Measurements from ENCODE around the gene TNS2.

TNS2 gene

GRCh38 chr12:53067993-53068770 lies 18.3 kb downstream of the TNS2 start:
- no peak for DNase-seq (ENCODE audit: low read depth)

- DNase-seq (ENCODE audit: low read depth) = no peak
These were observed 19.1 kb downstream of the TNS2 start for GRCh38 chr12:53068811-53069585.

GRCh38 chr12:53069621-53070410 lies 20.0 kb downstream of the TNS2 start:
- DNase-seq (ENCODE audit: low read depth) = no peak

GRCh38 chr12:53070877-53071492 lies 21.1 kb downstream of the TNS2 start:
- no peak for DNase-seq (ENCODE audit: low read depth)

- DNase-seq (ENCODE audit: low read depth) = no peak
These were observed 22.0 kb downstream of the TNS2 start for GRCh38 chr12:53071591-53072551.

- no peak for DNase-seq (ENCODE audit: low read depth)
These were observed 24.0 kb downstream of the TNS2 start for GRCh38 chr12:53073881-53074280.

GRCh38 chr12:53074283-53074998 lies 24.6 kb downstream of the TNS2 start:
- DNase-seq (ENCODE audit: low read depth) = no peak

GRCh38 chr12:53074999-53075370 lies 25.1 kb downstream of the TNS2 start:
- no peak for DNase-seq (ENCODE audit: low read depth)

- no peak for DNase-seq (ENCODE audit: low read depth)
These were observed 26.6 kb downstream of the TNS2 start for GRCh38 chr12:53076461-53076860.

GRCh38 chr12:53077030-53077429 lies 27.2 kb downstream of the TNS2 start:
- no peak for DNase-seq (ENCODE audit: low read depth)

- DNase-seq (ENCODE audit: low read depth) = peak; percentile 49
These were observed 28.8 kb downstream of the TNS2 start for GRCh38 chr12:53078425-53079225.

- DNase-seq (ENCODE audit: low read depth) = peak; percentile 96
These were observed 29.6 kb downstream of the TNS2 start, which contains the start of gene SPRYD3 for GRCh38 chr12:53079226-53080117. SPRYD3 (minus strand) TSS chr12:53079390; CDS start chr12:53079333, 57 bp downstream.

- no peak for DNase-seq (ENCODE audit: low read depth)
These were observed 32.8 kb downstream of the TNS2 start for GRCh38 chr12:53082637-53083175.

GRCh38 chr12:53086361-53086760 lies 36.5 kb downstream of the TNS2 start:
- no peak for DNase-seq (ENCODE audit: low read depth)

- no peak for DNase-seq (ENCODE audit: low read depth)
These were observed 40.2 kb downstream of the TNS2 start for GRCh38 chr12:53090105-53090504.

GRCh38 chr12:53090554-53090953 lies 40.7 kb downstream of the TNS2 start:
- no peak for DNase-seq (ENCODE audit: low read depth)

- DNase-seq (ENCODE audit: low read depth) = no peak
These were observed 41.9 kb downstream of the TNS2 start for GRCh38 chr12:53091756-53092155.
